Loucy (cell line): Measurements from ENCODE around the gene FSTL5.

Experiments
- EZH2phosphoT487 ChIP-seq: fragments of 200-600 bp; IDR thresholded peaks from 2 replicates; pipeline ENCODE4 v1.6.1; 2018; ENCODE audit warnings: antibody characterized with exemption, mild to moderate bottlenecking, moderate library complexity, borderline replicate concordance
- TF ChIP-seq, protein P1 (sequence below): fragments of 200-600 bp; sonication (generic); conservative IDR thresholded peaks from 2 replicates; pipeline ENCODE4 v1.5.1; 2014; ENCODE audit warnings: mild to moderate bottlenecking, antibody characterized with exemption, low read length

DNA sequence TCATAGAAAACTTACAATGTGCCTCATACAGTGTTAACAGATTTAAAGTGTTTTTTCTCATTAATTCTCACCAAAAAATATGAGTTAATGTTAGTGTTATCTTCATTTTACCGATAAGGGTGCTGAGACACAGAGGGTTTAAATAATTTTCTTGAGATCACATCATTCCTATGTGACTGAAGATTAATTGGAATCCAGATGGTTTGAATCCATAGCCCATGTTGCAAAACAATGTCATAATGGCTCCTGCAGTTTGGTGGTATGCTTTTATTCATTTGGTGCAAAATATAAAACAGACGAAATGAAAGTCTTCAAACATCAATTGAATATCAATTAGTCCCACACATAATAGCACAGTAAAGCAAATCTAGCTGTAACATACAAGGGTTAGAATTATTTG is 512.2 kb downstream of the FSTL5 start:
- no peak for TF ChIP-seq EZH2phosphoT487
- TF ChIP-seq, protein P1, sequence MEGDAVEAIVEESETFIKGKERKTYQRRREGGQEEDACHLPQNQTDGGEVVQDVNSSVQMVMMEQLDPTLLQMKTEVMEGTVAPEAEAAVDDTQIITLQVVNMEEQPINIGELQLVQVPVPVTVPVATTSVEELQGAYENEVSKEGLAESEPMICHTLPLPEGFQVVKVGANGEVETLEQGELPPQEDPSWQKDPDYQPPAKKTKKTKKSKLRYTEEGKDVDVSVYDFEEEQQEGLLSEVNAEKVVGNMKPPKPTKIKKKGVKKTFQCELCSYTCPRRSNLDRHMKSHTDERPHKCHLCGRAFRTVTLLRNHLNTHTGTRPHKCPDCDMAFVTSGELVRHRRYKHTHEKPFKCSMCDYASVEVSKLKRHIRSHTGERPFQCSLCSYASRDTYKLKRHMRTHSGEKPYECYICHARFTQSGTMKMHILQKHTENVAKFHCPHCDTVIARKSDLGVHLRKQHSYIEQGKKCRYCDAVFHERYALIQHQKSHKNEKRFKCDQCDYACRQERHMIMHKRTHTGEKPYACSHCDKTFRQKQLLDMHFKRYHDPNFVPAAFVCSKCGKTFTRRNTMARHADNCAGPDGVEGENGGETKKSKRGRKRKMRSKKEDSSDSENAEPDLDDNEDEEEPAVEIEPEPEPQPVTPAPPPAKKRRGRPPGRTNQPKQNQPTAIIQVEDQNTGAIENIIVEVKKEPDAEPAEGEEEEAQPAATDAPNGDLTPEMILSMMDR = no peak
